ENCODE results near the gene ORAI2. TPM values are rescaled to one million over a fixed set of nuclear protein-coding genes. Genes with fewer than 3 reads are reported as not detected.
"Not testable (repeated sequence)": the region's sequence is repeated elsewhere in the genome, so short reads cannot be mapped to it uniquely, and the experiment has no call there.

The ORAI2 gene
- total and polyA plus RNA-seq, 4 donors, result 7.6 to 48.9 (median 27.4) TPM

- WGBS, 2 donors, result 5 to 8% methylated on average over 6 to 8 of the region's 11 CpGs
- TF ChIP-seq, protein P1, sequence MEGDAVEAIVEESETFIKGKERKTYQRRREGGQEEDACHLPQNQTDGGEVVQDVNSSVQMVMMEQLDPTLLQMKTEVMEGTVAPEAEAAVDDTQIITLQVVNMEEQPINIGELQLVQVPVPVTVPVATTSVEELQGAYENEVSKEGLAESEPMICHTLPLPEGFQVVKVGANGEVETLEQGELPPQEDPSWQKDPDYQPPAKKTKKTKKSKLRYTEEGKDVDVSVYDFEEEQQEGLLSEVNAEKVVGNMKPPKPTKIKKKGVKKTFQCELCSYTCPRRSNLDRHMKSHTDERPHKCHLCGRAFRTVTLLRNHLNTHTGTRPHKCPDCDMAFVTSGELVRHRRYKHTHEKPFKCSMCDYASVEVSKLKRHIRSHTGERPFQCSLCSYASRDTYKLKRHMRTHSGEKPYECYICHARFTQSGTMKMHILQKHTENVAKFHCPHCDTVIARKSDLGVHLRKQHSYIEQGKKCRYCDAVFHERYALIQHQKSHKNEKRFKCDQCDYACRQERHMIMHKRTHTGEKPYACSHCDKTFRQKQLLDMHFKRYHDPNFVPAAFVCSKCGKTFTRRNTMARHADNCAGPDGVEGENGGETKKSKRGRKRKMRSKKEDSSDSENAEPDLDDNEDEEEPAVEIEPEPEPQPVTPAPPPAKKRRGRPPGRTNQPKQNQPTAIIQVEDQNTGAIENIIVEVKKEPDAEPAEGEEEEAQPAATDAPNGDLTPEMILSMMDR (IDR thresholded peaks at IDR 0.05; ENCODE audit: control extremely low read depth, extremely low read depth), result peak; percentile 7
- H3K4me1 ChIP-seq (ENCODE audit: control insufficient read depth in 5 of 5, insufficient read depth in 5 of 5, low read length in 5 of 5); H3K4me3 ChIP-seq; H3K27me3 ChIP-seq (ENCODE audit: control insufficient read depth in 3 of 3, insufficient read depth in 3 of 3, low read length in 2 of 3); H3K9me3 ChIP-seq (ENCODE audit: control insufficient read depth in 4 of 4, insufficient read depth in 3 of 4, low read length in 3 of 4); ATAC-seq (ENCODE audit: insufficient read depth, low FRiP score); DNase-seq; H3K27ac ChIP-seq (ENCODE audit: low read depth in 1 of 2, low read length in 1 of 2); H3K9ac ChIP-seq (ENCODE audit: insufficient read depth in 1 of 2, low read length in 2 of 2); H3K36me3 ChIP-seq (ENCODE audit: control insufficient read depth in 4 of 4, insufficient read depth in 4 of 4, low read length in 4 of 4): not testable (repeated sequence)
These were observed 46.7 kb downstream of the ORAI2 start for GRCh38 chr7:102479982-102480637.

GRCh38 chr7:102481962-102482361 is 48.6 kb downstream of the ORAI2 start:
- H3K36me3 ChIP-seq (ENCODE audit: control insufficient read depth in 4 of 4, insufficient read depth in 4 of 4, low read length in 4 of 4); H3K4me1 ChIP-seq (ENCODE audit: control insufficient read depth in 5 of 5, insufficient read depth in 5 of 5, low read length in 5 of 5); ATAC-seq (ENCODE audit: insufficient read depth, low FRiP score); H3K9ac ChIP-seq (ENCODE audit: insufficient read depth in 1 of 2, low read length in 2 of 2); DNase-seq; H3K27ac ChIP-seq (ENCODE audit: low read depth in 1 of 2, low read length in 1 of 2); H3K27me3 ChIP-seq (ENCODE audit: control insufficient read depth in 3 of 3, insufficient read depth in 3 of 3, low read length in 2 of 3); H3K9me3 ChIP-seq (ENCODE audit: control insufficient read depth in 4 of 4, insufficient read depth in 3 of 4, low read length in 3 of 4); H3K4me3 ChIP-seq: not testable (repeated sequence)
- WGBS, 2 donors, result no CpG with 5 or more reads among the region's 10 CpGs

- not testable (repeated sequence) for ATAC-seq (ENCODE audit: insufficient read depth, low FRiP score); H3K4me3 ChIP-seq
- WGBS, 2 donors, result no CpG with 5 or more reads among the region's 5 CpGs
These were observed 50.9 kb downstream of the ORAI2 start for GRCh38 chr7:102484317-102484716.

DNA sequence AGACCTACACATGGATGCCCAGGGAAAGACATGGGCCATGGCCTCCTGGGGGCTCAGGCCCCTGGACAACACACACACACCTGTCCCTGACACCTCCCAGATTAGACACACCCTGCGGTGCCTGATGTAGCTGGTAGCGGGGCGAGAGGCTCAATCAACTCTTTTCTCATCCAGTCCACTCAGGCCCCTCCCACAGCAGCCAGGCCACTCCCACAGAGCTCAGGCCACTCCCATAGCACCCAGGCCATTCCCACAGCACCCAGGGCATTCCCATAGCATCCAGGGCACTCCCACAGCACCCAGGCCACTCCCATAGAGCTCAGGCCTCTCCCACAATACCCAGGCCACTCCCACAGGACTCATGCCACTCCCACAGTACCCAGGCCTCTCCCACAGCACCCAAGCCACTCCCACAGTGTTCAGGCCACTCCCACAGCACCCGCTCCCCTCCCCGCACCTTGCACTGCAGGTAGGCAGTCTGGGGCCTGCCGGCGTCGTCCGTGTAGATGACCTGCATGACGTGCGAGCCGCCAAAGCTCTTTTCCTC is 57.2 kb downstream of the ORAI2 start:
- H3K9me3 ChIP-seq (ENCODE audit: control insufficient read depth in 4 of 4, insufficient read depth in 3 of 4, low read length in 3 of 4); DNase-seq; H3K9ac ChIP-seq (ENCODE audit: insufficient read depth in 1 of 2, low read length in 2 of 2); H3K36me3 ChIP-seq (ENCODE audit: control insufficient read depth in 4 of 4, insufficient read depth in 4 of 4, low read length in 4 of 4); H3K27ac ChIP-seq (ENCODE audit: low read depth in 1 of 2, low read length in 1 of 2); H3K27me3 ChIP-seq (ENCODE audit: control insufficient read depth in 3 of 3, insufficient read depth in 3 of 3, low read length in 2 of 3); H3K4me3 ChIP-seq; H3K4me1 ChIP-seq (ENCODE audit: control insufficient read depth in 5 of 5, insufficient read depth in 5 of 5, low read length in 5 of 5): not testable (repeated sequence)
- ATAC-seq (ENCODE audit: insufficient read depth, low FRiP score), result peak; percentile 76
- WGBS, 2 donors, result 79 to 84% methylated on average over 2 to 3 of the region's 12 CpGs

More at GRCh38 chr7:102484317-102484716, 50.9 kb downstream of the ORAI2 start:
- H3K36me3 ChIP-seq (ENCODE audit: control insufficient read depth in 4 of 4, insufficient read depth in 4 of 4, low read length in 4 of 4); H3K9me3 ChIP-seq (ENCODE audit: control insufficient read depth in 4 of 4, insufficient read depth in 3 of 4, low read length in 3 of 4); H3K4me1 ChIP-seq (ENCODE audit: control insufficient read depth in 5 of 5, insufficient read depth in 5 of 5, low read length in 5 of 5); H3K9ac ChIP-seq (ENCODE audit: insufficient read depth in 1 of 2, low read length in 2 of 2); H3K27me3 ChIP-seq (ENCODE audit: control insufficient read depth in 3 of 3, insufficient read depth in 3 of 3, low read length in 2 of 3); DNase-seq; H3K27ac ChIP-seq (ENCODE audit: low read depth in 1 of 2, low read length in 1 of 2): not testable (repeated sequence)

DNA sequence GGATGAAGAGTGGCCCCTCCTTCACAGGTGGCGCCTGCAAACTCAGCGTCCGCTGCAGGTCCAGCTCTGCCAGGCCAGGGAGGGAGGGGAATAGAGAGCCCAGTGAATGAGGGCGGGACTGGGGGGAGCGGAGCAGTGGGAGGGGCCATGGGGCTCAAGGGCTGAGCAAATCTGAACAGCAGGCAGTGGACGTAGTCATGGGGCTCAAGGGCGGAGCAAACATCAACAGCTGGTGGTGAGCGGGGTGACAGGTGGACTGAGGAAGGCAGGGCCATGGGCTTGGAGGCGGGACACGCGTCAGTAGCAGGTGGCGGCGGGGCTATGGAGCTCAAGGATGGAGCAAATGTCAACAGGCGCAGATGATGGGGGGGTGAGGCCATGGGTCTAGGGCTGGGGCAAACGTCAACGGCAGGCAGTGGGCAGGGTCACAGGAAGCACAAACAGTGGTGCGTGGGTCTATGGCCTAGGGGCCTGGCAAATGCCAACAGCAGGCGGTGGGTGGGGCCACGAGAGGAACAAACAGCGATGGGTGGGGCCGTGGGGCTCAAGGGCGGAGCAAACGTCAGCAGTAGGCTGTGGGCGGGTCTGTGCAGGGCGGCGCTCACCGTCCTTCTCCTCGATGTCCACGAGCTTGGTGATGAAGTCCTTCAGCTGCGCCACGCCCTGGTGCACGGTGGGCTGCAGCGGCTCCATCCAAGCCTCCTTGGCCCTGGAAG is 60.0 kb downstream of the ORAI2 start:
- H3K27me3 ChIP-seq (ENCODE audit: control insufficient read depth in 3 of 3, insufficient read depth in 3 of 3, low read length in 2 of 3); H3K9me3 ChIP-seq (ENCODE audit: control insufficient read depth in 4 of 4, insufficient read depth in 3 of 4, low read length in 3 of 4); H3K27ac ChIP-seq (ENCODE audit: low read depth in 1 of 2, low read length in 1 of 2); H3K4me1 ChIP-seq (ENCODE audit: control insufficient read depth in 5 of 5, insufficient read depth in 5 of 5, low read length in 5 of 5); H3K4me3 ChIP-seq; H3K9ac ChIP-seq (ENCODE audit: insufficient read depth in 1 of 2, low read length in 2 of 2); DNase-seq; H3K36me3 ChIP-seq (ENCODE audit: control insufficient read depth in 4 of 4, insufficient read depth in 4 of 4, low read length in 4 of 4): not testable (repeated sequence)
- no CpG with 5 or more reads among the region's 33 CpGs for WGBS, 2 donors
- ATAC-seq (ENCODE audit: insufficient read depth, low FRiP score), result peak; percentile 69

- not testable (repeated sequence) for H3K4me3 ChIP-seq; DNase-seq; H3K9ac ChIP-seq (ENCODE audit: insufficient read depth in 1 of 2, low read length in 2 of 2); H3K4me1 ChIP-seq (ENCODE audit: control insufficient read depth in 5 of 5, insufficient read depth in 5 of 5, low read length in 5 of 5); H3K27ac ChIP-seq (ENCODE audit: low read depth in 1 of 2, low read length in 1 of 2); H3K36me3 ChIP-seq (ENCODE audit: control insufficient read depth in 4 of 4, insufficient read depth in 4 of 4, low read length in 4 of 4); H3K9me3 ChIP-seq (ENCODE audit: control insufficient read depth in 4 of 4, insufficient read depth in 3 of 4, low read length in 3 of 4); H3K27me3 ChIP-seq (ENCODE audit: control insufficient read depth in 3 of 3, insufficient read depth in 3 of 3, low read length in 2 of 3)
- WGBS, 2 donors, result 14 to 50% methylated on average over 4 to 7 of the region's 15 CpGs
- peak; percentile 2 for ATAC-seq (ENCODE audit: insufficient read depth, low FRiP score)
These were observed 60.7 kb downstream of the ORAI2 start for GRCh38 chr7:102494026-102494425.

DNA sequence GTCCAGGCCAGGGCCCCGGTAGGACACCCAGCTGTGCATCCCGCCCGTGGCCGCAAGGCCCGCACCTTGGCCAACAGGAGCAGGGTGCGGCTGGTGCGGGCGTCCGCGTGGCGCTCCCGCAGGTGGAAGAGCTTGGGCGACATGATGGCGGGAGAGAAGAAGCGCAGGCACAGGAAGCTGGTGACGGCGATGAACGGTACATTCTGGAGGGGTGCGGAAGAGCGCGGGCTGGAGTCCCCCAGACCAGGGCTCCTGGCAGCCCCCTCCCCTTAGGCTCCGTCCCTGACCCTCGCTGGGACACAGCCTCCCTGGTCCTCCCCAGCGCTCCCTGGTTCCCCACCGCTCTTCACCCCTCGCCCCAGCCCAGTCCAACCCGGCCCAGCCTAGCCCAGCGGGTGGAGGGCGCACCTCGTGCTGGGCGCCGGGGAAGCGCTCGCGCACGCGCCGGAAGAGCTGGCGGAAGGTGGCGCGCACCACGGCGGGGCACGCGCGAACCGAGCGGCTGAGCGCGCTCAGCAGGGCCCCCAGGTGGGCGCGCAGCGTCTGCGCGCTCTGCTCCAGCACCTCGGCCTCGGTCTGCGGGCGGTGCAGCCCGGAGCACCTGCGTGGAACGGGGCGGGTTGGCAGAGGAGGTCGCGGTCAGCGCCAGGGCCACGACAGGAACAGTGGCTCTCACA is 61.2 kb downstream of the ORAI2 start:
- peak; percentile 38 for ATAC-seq (ENCODE audit: insufficient read depth, low FRiP score)
- WGBS, 2 donors, result no CpG with 5 or more reads among the region's 67 CpGs

More for the DNA sequence above, 61.2 kb downstream of the ORAI2 start:
- H3K27me3 ChIP-seq (ENCODE audit: control insufficient read depth in 3 of 3, insufficient read depth in 3 of 3, low read length in 2 of 3); H3K4me1 ChIP-seq (ENCODE audit: control insufficient read depth in 5 of 5, insufficient read depth in 5 of 5, low read length in 5 of 5); H3K27ac ChIP-seq (ENCODE audit: low read depth in 1 of 2, low read length in 1 of 2); H3K9me3 ChIP-seq (ENCODE audit: control insufficient read depth in 4 of 4, insufficient read depth in 3 of 4, low read length in 3 of 4); DNase-seq; H3K4me3 ChIP-seq; H3K36me3 ChIP-seq (ENCODE audit: control insufficient read depth in 4 of 4, insufficient read depth in 4 of 4, low read length in 4 of 4); H3K9ac ChIP-seq (ENCODE audit: insufficient read depth in 1 of 2, low read length in 2 of 2): not testable (repeated sequence)

Measured in lung (tissue), 12 donors.